AG10803 (cell line): ENCODE results near the gene PLEKHH2.
"Not testable (repeated sequence)": the region's sequence is repeated elsewhere in the genome, so short reads cannot be mapped to it uniquely, and the experiment has no call there.

Experiments used
- DNase-seq: peaks from one replicate; pipeline ENCODE4 v3.0.0; 2010; ENCODE audit warnings: low read depth
- H3K4me3 ChIP-seq: 2 replicates; pipeline ENCODE4 v1.5.1; 2011; ENCODE audit warnings: mild to moderate bottlenecking, low read length, control low read depth
- CTCF ChIP-seq: conservative IDR thresholded peaks from 2 replicates; pipeline ENCODE4 v1.5.1; 2011; ENCODE audit warnings: mild to moderate bottlenecking, low read length, control low read depth, inconsistent platforms

Gene PLEKHH2

GRCh38 chr2:43616967-43617680 is 19.9 kb upstream of the PLEKHH2 start:
- no peak for DNase-seq
- TF ChIP-seq CTCF, result no peak
- no peak overlapping the region for H3K4me3 ChIP-seq

- TF ChIP-seq CTCF, result no peak
These were observed 17.5 kb upstream of the PLEKHH2 start for GRCh38 chr2:43619511-43619910.

GRCh38 chr2:43622931-43623451 is 14.1 kb upstream of the PLEKHH2 start:
- H3K4me3 ChIP-seq, result no peak overlapping the region
- no peak for TF ChIP-seq CTCF
- DNase-seq, result no peak

More at GRCh38 chr2:43619511-43619910, 17.5 kb upstream of the PLEKHH2 start:
- DNase-seq, result no peak
- no peak overlapping the region for H3K4me3 ChIP-seq

- no peak for DNase-seq
- H3K4me3 ChIP-seq, result no peak overlapping the region
- no peak for TF ChIP-seq CTCF
These were observed 5.3 kb upstream of the PLEKHH2 start for GRCh38 chr2:43631618-43632317.

GRCh38 chr2:43634604-43635306 is 2.3 kb upstream of the PLEKHH2 start:
- DNase-seq, result peak; percentile 93
- no peak for TF ChIP-seq CTCF
- no peak overlapping the region; the same call in 1 of the 2 replicates for H3K4me3 ChIP-seq

DNA sequence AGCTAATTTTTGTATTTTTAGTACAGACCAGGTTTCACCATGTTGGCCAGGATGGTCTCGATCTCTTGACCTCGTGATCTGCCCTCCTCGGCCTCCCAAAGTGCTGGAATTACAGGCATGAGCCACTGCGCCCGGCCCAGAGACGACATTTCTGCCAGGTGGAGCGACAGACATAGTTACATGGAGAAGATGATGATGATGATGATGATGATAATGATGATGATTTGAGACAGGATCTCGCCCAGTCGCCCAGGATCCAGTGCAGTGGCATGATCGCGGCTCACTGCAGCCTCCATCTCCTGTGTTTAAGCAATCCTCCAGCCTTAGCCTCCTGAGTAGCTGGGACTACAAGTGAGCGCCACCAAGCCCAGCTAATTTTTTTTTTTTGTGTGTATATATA is 907 bp upstream of the PLEKHH2 start:
- not testable (repeated sequence) for DNase-seq, H3K4me3 ChIP-seq

DNA sequence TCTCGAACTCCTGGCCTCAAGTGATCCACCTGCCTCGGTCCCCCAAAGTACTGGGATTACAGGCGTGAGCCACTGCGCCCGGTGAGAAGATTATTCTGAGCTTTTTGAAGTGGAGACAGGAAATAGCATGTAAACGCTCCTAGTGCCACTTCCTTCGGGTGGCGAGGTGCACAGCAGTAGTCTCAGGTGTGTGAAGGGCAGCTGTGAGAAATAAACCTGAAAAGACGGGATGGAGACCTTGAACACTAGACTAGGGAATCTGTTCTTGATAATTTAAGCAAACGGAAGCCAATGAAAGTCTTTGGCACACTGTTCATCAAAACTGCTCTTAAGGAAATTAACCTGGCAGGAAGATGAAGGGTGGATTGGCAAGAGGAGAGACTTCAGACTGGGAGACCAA is 439 bp upstream of the PLEKHH2 start:
- TF ChIP-seq CTCF, result no peak
- H3K4me3 ChIP-seq, result peak overlapping the region; percentile 62
- DNase-seq, result no peak
